ACC112 (cell line): Measurements from ENCODE around the gene ACTL10.
A peak's percentile ranks its signal among the peaks of the same experiment; 100 is the strongest.
"Not testable (repeated sequence)": the region's sequence is repeated elsewhere in the genome, so short reads cannot be mapped to it uniquely, and the experiment has no call there.

ENCODE experiments used
- H2AFZ ChIP-seq: fragments of 200-600 bp; sonication (generic); one replicate; pipeline ENCODE4 v1.6.0; 2017; ENCODE audit warnings: antibody characterized with exemption, low read length; ENCODE audit not compliant: unreplicated experiment
- H3K27ac ChIP-seq: fragments of 200-600 bp; sonication (generic); 2 replicates; pipeline ENCODE4 v1.5.1; 2014; ENCODE audit warnings: low read depth, mild to moderate bottlenecking, antibody characterized with exemption, low read length, moderate library complexity
- H3K27me3 ChIP-seq: fragments of 200-600 bp; sonication (generic); 2 replicates; pipeline ENCODE4 v1.6.1; 2014; ENCODE audit warnings: mild to moderate bottlenecking, antibody characterized with exemption, low read length, moderate library complexity, mixed read lengths; ENCODE audit not compliant: insufficient read depth
- H3K36me3 ChIP-seq: fragments of 200-600 bp; sonication (generic); 2 replicates; pipeline ENCODE4 v1.6.1; 2016; ENCODE audit warnings: mild to moderate bottlenecking, antibody characterized with exemption, low read length, moderate library complexity, mixed read lengths; ENCODE audit not compliant: insufficient read depth
- H3K4me1 ChIP-seq: fragments of 200-600 bp; sonication (generic); one replicate; pipeline ENCODE4 v1.6.1; 2016; ENCODE audit warnings: low read length, mixed read lengths; ENCODE audit not compliant: insufficient read depth, unreplicated experiment, control insufficient read depth
- H3K4me3 ChIP-seq: fragments of 200-600 bp; sonication (generic); 2 replicates; pipeline ENCODE4 v1.5.1; 2014; ENCODE audit warnings: mild to moderate bottlenecking, low read depth, low read length
- H3K79me2 ChIP-seq: fragments of 200-600 bp; sonication (generic); one replicate; pipeline ENCODE4 v1.6.0; 2016; ENCODE audit warnings: low read length; ENCODE audit not compliant: control insufficient read depth, unreplicated experiment, insufficient read depth

ACTL10 gene

DNA sequence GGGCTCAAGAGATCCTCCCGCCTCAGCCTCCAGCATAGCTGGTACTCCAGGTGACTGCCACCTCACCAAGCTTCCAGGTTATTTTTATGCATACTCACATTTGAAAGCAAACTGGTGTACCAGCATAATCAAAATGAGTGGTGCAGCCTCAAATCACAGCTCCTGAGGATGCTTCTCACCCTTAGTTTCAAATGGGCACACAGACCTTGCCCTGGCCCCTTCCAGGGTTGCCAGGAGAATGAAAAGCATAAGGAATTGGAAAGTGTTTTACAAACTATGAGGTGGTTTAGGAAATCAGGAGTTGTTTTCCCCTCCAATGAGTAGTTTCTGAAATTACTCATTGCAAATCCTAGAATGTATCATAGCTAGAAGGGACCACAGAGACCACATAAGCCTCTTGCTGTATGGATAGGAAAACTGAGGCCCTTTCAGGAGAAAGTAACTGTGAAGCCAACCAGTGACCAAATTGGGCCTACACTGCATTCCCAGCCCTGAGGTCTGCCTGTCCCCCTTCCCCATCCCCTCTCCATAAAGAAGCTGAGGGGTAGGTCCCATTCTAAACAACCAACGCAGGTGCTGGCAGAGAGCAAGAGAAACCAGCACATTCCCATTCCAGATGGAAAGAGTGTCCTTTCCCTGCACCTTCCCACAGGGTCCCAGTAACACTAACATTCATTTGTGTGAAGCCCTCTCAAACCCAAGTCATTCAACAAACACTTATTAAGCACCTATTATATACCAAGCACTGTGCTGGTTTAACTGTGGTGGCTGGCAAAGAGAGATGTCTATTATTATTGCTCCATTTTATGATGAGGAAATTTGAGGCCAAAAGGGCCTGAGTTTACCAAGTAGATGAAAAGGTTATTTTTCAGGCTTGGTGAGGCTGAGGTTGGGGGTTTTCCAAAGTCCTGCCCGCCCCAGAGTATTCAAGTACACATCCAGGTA, 21.5 kb downstream of the ACTL10 start:
- H3K4me1 ChIP-seq = peaks cover 47% of the 10 kb centered on the region
- no peaks in the 10 kb centered on the region for H3K27me3 ChIP-seq
- no peak overlapping the region for H2AFZ ChIP-seq
- H3K4me3 ChIP-seq = no peak overlapping the region
- no peak overlapping the region for H3K27ac ChIP-seq
- H3K36me3 ChIP-seq = no peaks in the 10 kb centered on the region
- H3K79me2 ChIP-seq = peaks cover 19% of the 10 kb centered on the region

DNA sequence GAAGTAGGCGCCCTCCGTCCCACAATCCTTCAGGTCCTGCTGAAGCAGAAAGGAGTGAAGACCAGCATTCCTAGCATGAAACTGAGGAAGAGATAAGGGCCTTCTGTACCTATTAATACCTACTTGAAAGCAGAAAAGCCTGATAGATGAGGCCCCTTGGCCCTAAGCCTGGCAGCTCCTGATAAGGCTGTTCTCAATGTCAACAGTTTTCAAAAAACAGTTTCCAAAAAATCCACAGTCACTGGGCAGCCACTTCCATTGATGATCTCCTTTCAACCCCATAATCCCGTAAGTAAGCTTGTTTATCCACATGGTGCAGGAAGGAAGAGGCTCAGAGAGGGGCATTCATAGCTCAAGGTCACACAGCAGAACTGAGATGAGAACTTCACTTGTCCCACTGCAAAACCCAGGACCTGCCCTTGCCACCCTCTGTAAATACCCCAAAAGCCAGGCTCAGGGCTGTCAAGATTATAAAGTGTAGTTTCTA, 22.2 kb downstream of the ACTL10 start:
- H2AFZ ChIP-seq = no peak overlapping the region
- H3K27me3 ChIP-seq = no peaks in the 10 kb centered on the region
- H3K4me3 ChIP-seq = no peak overlapping the region
- H3K79me2 ChIP-seq = peaks cover 17% of the 10 kb centered on the region
- H3K36me3 ChIP-seq = no peaks in the 10 kb centered on the region
- H3K4me1 ChIP-seq = peaks cover 45% of the 10 kb centered on the region
- no peak overlapping the region for H3K27ac ChIP-seq

DNA sequence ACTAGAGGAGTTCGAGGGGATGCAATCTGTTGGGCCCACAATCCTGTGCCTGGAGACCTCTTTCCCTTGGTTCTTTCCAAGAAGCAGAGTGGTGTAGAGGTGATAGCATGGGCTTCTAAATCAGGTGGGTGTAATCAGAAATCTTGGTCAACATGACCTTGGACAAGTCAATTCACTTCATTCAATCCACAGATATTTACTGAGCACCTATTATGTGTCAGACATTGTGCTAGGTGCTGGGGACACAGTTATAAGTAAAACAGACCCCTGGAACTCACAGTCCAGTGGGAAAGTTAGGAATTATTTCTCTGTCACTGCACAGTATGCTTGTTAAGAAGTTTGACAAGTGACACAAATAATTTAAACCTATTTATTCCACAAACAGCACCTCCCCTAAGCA, 22.8 kb downstream of the ACTL10 start:
- H3K27me3 ChIP-seq = no peaks in the 10 kb centered on the region
- peak overlapping the region; percentile 1; the same call in 1 of the 2 replicates for H3K4me3 ChIP-seq
- no peaks in the 10 kb centered on the region for H3K36me3 ChIP-seq
- H2AFZ ChIP-seq = no peak overlapping the region
- H3K79me2 ChIP-seq = peaks cover 12% of the 10 kb centered on the region
- H3K4me1 ChIP-seq = peaks cover 40% of the 10 kb centered on the region
- peak overlapping the region; percentile 33 for H3K27ac ChIP-seq

DNA sequence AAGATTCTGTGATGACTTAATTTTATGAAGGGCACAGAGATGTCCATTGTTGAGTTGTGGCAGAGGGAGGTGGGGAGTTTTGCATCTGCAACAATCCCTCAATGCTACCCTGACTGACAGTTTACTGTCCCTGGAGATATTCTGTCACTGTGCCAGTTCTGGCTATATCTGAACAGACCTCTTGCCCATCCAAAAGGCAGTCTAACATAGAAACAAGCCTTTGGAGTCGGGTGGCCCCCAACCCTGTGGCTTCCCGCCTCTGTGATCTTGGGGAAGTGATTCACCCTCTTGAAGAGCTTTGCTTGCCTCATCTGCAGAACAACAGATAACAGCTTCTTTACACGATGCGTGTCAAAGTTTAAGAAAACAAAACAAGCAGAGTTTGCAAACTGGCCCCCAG, 23.2 kb downstream of the ACTL10 start:
- Histone ChIP-seq H3K4me1 (peaks cover 35% of the 10 kb centered on the region), H2AFZ (no peak overlapping the region), H3K36me3 (no peaks in the 10 kb centered on the region), H3K79me2 (peaks cover 7% of the 10 kb centered on the region), H3K27ac (peak overlapping the region; percentile 33), H3K27me3 (no peaks in the 10 kb centered on the region), H3K4me3 (peak overlapping the region; percentile 1; the same call in 1 of the 2 replicates)

DNA sequence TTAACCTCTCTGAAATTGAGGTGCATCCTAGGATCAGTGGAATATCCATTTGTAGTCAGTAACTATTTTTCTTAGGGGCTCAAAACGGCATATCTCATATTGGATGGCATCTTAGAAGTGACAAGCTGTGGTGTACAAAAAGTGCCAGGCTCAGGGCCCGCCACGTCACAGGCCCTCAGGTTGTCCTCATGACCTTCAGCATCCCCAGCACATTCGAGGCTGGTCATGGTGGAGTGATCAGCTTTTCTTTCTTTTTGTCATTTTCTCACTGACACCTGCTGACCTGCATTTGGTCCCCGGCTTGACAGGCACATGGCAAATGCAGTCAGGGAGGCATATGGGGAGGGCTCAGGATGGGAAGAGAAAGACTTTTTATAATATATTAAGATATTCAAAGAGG, 26.5 kb downstream of the ACTL10 start:
- H3K27me3 ChIP-seq = no peaks in the 10 kb centered on the region
- H3K27ac ChIP-seq = no peak overlapping the region
- H2AFZ ChIP-seq = no peak overlapping the region
- no peak overlapping the region for H3K4me3 ChIP-seq
- H3K79me2 ChIP-seq = no peaks in the 10 kb centered on the region
- H3K36me3 ChIP-seq = no peaks in the 10 kb centered on the region
- peaks cover 20% of the 10 kb centered on the region for H3K4me1 ChIP-seq

DNA sequence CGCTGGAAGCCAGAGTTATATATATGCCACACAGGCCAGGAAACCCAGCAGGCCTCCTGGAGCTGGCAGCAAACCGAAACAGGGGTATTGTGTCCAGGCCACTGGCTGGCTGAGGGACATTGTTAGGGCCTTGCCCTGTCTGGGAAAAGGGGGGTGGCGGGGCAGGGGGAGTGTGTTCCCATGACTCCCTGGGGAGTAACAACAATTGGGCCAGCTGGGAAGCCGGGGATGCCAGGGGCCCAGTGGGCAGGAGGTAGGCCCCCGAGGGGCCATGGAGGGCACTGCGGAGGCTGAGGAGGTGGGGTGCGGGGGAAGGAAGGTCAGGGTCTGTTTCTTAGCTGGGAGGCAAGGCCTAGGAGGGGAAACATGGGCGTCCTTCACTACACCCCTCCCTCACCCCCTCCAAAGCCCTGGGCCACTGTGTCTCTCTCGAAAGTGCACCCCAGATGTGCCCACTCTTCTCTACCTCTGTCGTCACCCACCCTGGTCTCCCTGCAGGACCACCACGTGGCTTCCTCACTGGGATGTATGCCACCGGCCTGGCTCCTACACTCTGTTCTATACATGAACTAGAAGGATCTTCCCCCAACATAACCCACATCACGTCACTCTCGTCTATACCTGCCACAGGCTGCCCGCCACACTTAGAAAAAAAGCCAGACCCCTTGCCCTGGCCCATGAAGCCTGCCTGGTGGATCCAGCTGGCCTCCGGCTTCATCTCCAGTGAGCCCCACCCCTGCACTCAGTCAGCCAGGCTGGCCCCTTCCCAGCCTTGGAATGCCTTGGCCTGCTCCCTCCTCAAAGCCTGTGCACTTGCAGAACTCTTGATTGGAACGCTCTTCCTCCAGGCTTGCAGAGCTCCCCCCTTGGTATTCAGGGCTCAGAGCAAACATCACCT, 27.2 kb downstream of the ACTL10 start:
- Histone ChIP-seq H3K36me3 (no peaks in the 10 kb centered on the region), H3K4me1 (peaks cover 20% of the 10 kb centered on the region), H3K27me3 (no peaks in the 10 kb centered on the region), H3K79me2 (no peaks in the 10 kb centered on the region), H3K27ac (no peak overlapping the region), H3K4me3 (no peak overlapping the region), H2AFZ (no peak overlapping the region)

DNA sequence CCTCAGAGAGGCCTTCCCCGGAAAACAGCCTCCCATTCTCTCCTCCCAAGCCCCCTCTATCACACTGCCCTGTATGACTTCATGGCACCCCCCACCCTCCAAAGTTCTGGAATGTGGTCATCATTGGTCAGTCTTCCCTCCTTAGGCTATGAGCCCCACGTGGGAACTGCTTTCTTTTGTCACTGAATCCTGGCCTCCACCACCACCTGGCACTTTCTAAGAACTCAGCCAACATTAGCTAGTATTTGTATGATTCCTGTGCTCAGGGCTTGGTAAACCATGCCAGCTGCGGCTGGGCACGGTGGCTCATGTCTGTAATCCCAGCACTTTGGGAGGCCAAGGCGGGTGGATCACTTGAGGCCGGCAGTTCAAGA, 27.9 kb downstream of the ACTL10 start:
- no peaks in the 10 kb centered on the region for H3K36me3 ChIP-seq
- no peak overlapping the region for H2AFZ ChIP-seq
- no peak overlapping the region for H3K27ac ChIP-seq
- H3K27me3 ChIP-seq = no peaks in the 10 kb centered on the region
- H3K79me2 ChIP-seq = no peaks in the 10 kb centered on the region
- no peak overlapping the region for H3K4me3 ChIP-seq
- H3K4me1 ChIP-seq = peaks cover 16% of the 10 kb centered on the region

DNA sequence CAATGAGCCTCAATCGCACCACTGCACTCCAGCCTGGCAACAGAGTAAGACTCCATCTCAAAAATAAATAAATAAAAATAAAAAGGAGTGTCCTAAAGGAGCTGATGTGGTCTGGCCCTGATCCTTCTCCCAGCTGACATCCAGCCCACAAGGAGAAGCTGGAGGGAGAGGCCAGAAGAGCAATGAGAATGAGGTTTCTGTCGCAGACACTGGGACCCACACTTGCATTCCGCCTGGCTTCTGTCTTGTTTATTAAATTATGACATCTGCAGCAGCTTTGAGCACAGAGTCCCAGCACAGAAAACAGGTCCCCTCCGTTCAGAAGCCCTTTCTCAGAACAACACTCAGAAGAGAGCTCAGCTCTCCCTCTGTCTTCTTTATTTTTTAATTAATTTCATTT, 29.7 kb downstream of the ACTL10 start:
- Histone ChIP-seq H3K79me2 (no peaks in the 10 kb centered on the region), H3K27me3 (no peaks in the 10 kb centered on the region), H3K4me1 (peaks cover 4% of the 10 kb centered on the region), H3K4me3 (no peak overlapping the region), H3K36me3 (no peaks in the 10 kb centered on the region), H2AFZ (no peak overlapping the region), H3K27ac (no peak overlapping the region)

DNA sequence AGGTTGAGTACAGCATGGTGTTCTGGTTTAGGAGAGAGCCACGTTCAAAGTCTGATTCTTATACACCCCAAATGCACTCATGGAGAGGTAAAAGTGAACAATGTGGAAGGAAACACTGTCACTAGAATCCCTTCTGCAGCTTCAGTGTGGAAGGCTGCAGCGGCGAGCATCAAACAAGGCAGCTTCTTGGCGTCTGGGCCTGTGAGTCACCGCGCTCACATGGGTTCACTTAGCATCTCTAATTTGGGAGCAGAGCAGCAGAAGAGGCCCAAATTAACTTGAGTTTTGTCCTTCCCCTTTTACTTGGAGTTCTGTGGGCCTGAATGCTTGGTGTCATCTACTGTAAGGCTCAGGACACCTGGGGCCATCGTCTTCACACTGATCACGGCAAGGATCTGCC, 30.4 kb downstream of the ACTL10 start:
- H3K36me3 ChIP-seq = no peaks in the 10 kb centered on the region
- no peak overlapping the region for H3K27ac ChIP-seq
- H3K4me1 ChIP-seq = peaks cover 4% of the 10 kb centered on the region
- no peaks in the 10 kb centered on the region for H3K27me3 ChIP-seq
- no peak overlapping the region for H3K4me3 ChIP-seq
- H2AFZ ChIP-seq = peak overlapping the region; percentile 73
- H3K79me2 ChIP-seq = no peaks in the 10 kb centered on the region

DNA sequence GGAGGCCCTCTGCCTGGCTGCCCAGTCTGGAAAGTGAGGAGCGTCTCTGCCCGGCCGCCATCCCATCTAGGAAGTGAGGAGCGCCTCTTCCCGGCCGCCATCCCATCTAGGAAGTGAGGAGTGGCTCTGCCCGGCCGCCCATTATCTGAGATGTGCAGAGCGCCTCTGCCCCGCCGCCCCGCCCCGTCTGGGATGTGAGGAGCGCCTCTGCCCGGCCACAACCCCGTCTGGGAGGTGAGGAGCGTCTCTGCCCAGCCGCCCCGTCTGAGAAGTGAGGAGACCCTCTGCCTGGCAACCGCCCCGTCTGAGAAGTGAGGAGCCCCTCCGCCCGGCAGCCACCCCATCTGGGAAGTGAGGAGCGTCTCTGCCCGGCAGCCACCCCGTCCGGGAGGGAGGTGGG, 32.2 kb downstream of the ACTL10 start:
- H3K4me1 ChIP-seq = not testable (repeated sequence)

More for the DNA sequence above, 32.2 kb downstream of the ACTL10 start:
- H3K79me2 ChIP-seq, H3K27ac ChIP-seq, H3K36me3 ChIP-seq, H3K4me3 ChIP-seq, H2AFZ ChIP-seq, H3K27me3 ChIP-seq: not testable (repeated sequence)
